ENCODE results near the gene CNKSR3. TPM values are rescaled to one million over a fixed set of nuclear protein-coding genes. Genes with fewer than 3 reads are reported as not detected.

The CNKSR3 gene
- total and polyA plus RNA-seq, 2 of the 8 experiments (the other 6 are each of a cell fraction or from before 2014, with no cell fraction given), result 1.2 to 6.2 TPM

- TF ChIP-seq RFX5 (IDR thresholded peaks at IDR 0.05; ENCODE audit: borderline replicate concordance, low read depth, low read length), result no peak
- no peak for TF ChIP-seq RNF2 (IDR thresholded peaks at IDR 0.05; ENCODE audit: borderline replicate concordance, low read depth, low read length, missing control alignments, poor library complexity, severe bottlenecking)
- TF ChIP-seq CBX8 (IDR thresholded peaks at IDR 0.05; ENCODE audit: borderline replicate concordance, low read depth, low read length), result no peak
- TF ChIP-seq RBBP5 (IDR thresholded peaks at IDR 0.05; ENCODE audit: borderline replicate concordance, low read depth, low read length), result no peak
- TF ChIP-seq BRCA1 (IDR thresholded peaks at IDR 0.05; ENCODE audit: low read depth, low read length), result no peak
These were observed 28.2 kb upstream of the CNKSR3 start (continued) for GRCh38 chr6:154538640-154539191.
